Measurements from ENCODE around the gene IGSF6.
A peak's percentile ranks its signal among the peaks of the same experiment; 100 is the strongest.
"Not testable (repeated sequence)": the region's sequence is repeated elsewhere in the genome, so short reads cannot be mapped to it uniquely, and the experiment has no call there.

The IGSF6 gene

GRCh38 chr16:21689107-21689506, 36.7 kb upstream of the IGSF6 start:
- H3K27me3 ChIP-seq: peaks cover 44% of the 10 kb centered on the region
- H3K4me3 ChIP-seq (ENCODE audit: low read depth in 1 of 2, low read length in 1 of 2): no peak overlapping the region
- H3K4me1 ChIP-seq (ENCODE audit: control insufficient read depth in 1 of 2, insufficient read depth in 1 of 2, low read depth in 1 of 2, low read length in 1 of 2): no peaks in the 10 kb centered on the region
- no peaks in the 10 kb centered on the region for H3K36me3 ChIP-seq
- H3K9me3 ChIP-seq: no peaks in the 10 kb centered on the region
- no peak overlapping the region for H3K27ac ChIP-seq
- TF ChIP-seq CTCF (IDR thresholded peaks at IDR 0.05): no peak

GRCh38 chr16:21685034-21685455, 32.6 kb upstream of the IGSF6 start:
- H3K4me3 ChIP-seq (ENCODE audit: low read depth in 1 of 2, low read length in 1 of 2): no peak overlapping the region
- no peaks in the 10 kb centered on the region for H3K4me1 ChIP-seq (ENCODE audit: control insufficient read depth in 1 of 2, insufficient read depth in 1 of 2, low read depth in 1 of 2, low read length in 1 of 2)
- no peaks in the 10 kb centered on the region for H3K9me3 ChIP-seq
- no peaks in the 10 kb centered on the region for H3K36me3 ChIP-seq
- H3K27me3 ChIP-seq: peaks cover 45% of the 10 kb centered on the region
- no peak overlapping the region for H3K27ac ChIP-seq
- TF ChIP-seq CTCF (IDR thresholded peaks at IDR 0.05): no peak

GRCh38 chr16:21684199-21684598, 31.8 kb upstream of the IGSF6 start:
- H3K4me1 ChIP-seq (ENCODE audit: control insufficient read depth in 1 of 2, insufficient read depth in 1 of 2, low read depth in 1 of 2, low read length in 1 of 2): no peaks in the 10 kb centered on the region
- H3K27me3 ChIP-seq: peaks cover 50% of the 10 kb centered on the region
- no peak overlapping the region for H3K4me3 ChIP-seq (ENCODE audit: low read depth in 1 of 2, low read length in 1 of 2)
- no peak overlapping the region for H3K27ac ChIP-seq
- no peaks in the 10 kb centered on the region for H3K36me3 ChIP-seq
- TF ChIP-seq CTCF (IDR thresholded peaks at IDR 0.05): peak; percentile 65
- H3K9me3 ChIP-seq: no peaks in the 10 kb centered on the region

GRCh38 chr16:21683184-21683583, 30.8 kb upstream of the IGSF6 start:
- no peaks in the 10 kb centered on the region for H3K9me3 ChIP-seq
- TF ChIP-seq CTCF (IDR thresholded peaks at IDR 0.05): no peak
- H3K27ac ChIP-seq: no peak overlapping the region
- H3K36me3 ChIP-seq: no peaks in the 10 kb centered on the region
- no peaks in the 10 kb centered on the region for H3K4me1 ChIP-seq (ENCODE audit: control insufficient read depth in 1 of 2, insufficient read depth in 1 of 2, low read depth in 1 of 2, low read length in 1 of 2)
- no peak overlapping the region for H3K4me3 ChIP-seq (ENCODE audit: low read depth in 1 of 2, low read length in 1 of 2)
- peaks cover 49% of the 10 kb centered on the region for H3K27me3 ChIP-seq

- H3K36me3 ChIP-seq; H3K4me1 ChIP-seq (ENCODE audit: control insufficient read depth in 1 of 2, insufficient read depth in 1 of 2, low read depth in 1 of 2, low read length in 1 of 2); H3K27ac ChIP-seq; H3K9me3 ChIP-seq; H3K4me3 ChIP-seq (ENCODE audit: low read depth in 1 of 2, low read length in 1 of 2): not testable (repeated sequence)
- peaks cover 58% of the 10 kb centered on the region for H3K27me3 ChIP-seq
Measured at GRCh38 chr16:21680714-21681113, 28.3 kb upstream of the IGSF6 start.

- not testable (repeated sequence) for H3K4me3 ChIP-seq (ENCODE audit: low read depth in 1 of 2, low read length in 1 of 2); H3K4me1 ChIP-seq (ENCODE audit: control insufficient read depth in 1 of 2, insufficient read depth in 1 of 2, low read depth in 1 of 2, low read length in 1 of 2); H3K9me3 ChIP-seq; H3K36me3 ChIP-seq; H3K27ac ChIP-seq
- H3K27me3 ChIP-seq: peaks cover 60% of the 10 kb centered on the region
Measured at GRCh38 chr16:21674456-21674855, 22.0 kb upstream of the IGSF6 start.

- Histone ChIP-seq H3K36me3 (no peaks in the 10 kb centered on the region), H3K27ac (no peak overlapping the region), H3K9me3 (no peaks in the 10 kb centered on the region), H3K4me1 (ENCODE audit: control insufficient read depth in 1 of 2, insufficient read depth in 1 of 2, low read depth in 1 of 2, low read length in 1 of 2) (no peaks in the 10 kb centered on the region), H3K27me3 (peaks cover 59% of the 10 kb centered on the region), H3K4me3 (ENCODE audit: low read depth in 1 of 2, low read length in 1 of 2) (no peak overlapping the region)
- no peak for TF ChIP-seq CTCF (IDR thresholded peaks at IDR 0.05)
Measured at GRCh38 chr16:21673469-21673868, 21.1 kb upstream of the IGSF6 start.

Data from neutrophil (primary cell).